ENCODE results near the gene SLC6A8. TPM values are rescaled to one million over a fixed set of nuclear protein-coding genes. Genes with fewer than 3 reads are reported as not detected.

SLC6A8 gene
- total RNA-seq, 1 experiment from 2014 or later: 9.5 TPM

DNA sequence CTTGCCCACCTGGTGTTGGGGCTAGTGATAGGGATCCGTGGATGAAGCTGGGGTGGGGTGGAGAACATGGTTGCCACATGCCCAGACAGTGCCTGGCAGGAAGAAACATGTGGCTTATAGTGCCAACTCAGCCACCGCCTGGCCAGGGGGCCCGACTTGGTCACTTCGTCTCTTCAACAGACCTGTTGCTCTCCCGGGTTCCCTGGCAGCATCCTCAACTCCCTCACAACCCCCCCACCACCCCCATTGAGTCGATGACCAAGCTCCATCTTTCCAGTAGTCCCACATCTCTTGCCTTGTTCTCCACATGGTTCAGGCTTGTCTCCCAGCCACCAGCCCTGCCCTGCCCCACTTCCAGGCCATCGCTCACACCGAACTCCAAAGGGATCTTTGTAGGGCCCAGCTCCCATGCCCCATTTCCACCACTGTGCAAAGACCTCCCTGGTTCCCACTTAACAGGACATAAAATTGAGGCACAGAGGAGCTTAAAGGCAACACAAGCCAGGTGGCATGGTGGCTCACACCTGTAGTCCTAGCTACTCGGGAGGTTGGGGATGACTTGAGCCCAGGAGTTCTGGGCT is 21.9 kb upstream of the SLC6A8 start:
- Histone ChIP-seq H3K27me3 (no peaks in the 10 kb centered on the region), H3K4me3 (no peak overlapping the region), H3K36me3 (no peaks in the 10 kb centered on the region), H3K27ac (no peak overlapping the region), H3K9me3 (replicated peaks) (no peaks in the 10 kb centered on the region), H3K4me1 (no peaks in the 10 kb centered on the region)
- DNase-seq: no peak

DNA sequence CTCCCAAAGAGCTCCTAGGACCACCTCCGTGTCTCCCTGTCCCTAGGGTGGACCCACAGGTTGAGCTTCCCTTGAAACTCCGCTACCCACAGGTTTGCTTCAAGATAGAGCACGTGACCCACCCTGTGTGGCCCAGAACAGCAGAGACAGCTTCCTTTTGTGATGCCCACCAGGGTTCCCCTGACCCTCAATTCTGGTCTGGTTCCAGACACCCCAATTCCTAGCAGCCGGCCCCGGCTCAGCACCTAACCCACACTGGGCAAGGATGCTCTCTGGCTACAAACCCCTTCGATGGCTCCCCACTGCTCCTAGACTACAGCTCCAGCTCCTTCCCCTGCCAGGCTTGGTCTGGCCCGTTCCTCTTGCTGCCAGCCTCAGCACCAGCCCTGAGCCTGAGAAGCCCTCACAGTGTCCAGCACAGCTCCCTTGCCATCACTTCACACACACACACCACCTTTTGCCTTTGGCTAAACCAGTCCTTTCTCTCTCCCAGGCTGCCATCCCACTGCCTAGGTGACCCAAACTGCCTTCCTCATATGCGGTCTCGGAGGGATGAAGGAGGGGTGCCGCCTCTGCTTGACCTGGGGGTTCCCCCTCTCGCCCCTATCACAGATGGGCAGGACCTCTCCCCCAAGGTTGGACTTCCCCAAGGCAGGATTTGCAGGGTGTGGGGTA is 20.3 kb upstream of the SLC6A8 start:
- no peaks in the 10 kb centered on the region for H3K27me3 ChIP-seq
- H3K36me3 ChIP-seq: no peaks in the 10 kb centered on the region
- no peaks in the 10 kb centered on the region for H3K4me1 ChIP-seq
- DNase-seq: no peak
- no peak overlapping the region for H3K27ac ChIP-seq
- no peak overlapping the region for H3K4me3 ChIP-seq
- no peaks in the 10 kb centered on the region for H3K9me3 ChIP-seq (replicated peaks)

DNA sequence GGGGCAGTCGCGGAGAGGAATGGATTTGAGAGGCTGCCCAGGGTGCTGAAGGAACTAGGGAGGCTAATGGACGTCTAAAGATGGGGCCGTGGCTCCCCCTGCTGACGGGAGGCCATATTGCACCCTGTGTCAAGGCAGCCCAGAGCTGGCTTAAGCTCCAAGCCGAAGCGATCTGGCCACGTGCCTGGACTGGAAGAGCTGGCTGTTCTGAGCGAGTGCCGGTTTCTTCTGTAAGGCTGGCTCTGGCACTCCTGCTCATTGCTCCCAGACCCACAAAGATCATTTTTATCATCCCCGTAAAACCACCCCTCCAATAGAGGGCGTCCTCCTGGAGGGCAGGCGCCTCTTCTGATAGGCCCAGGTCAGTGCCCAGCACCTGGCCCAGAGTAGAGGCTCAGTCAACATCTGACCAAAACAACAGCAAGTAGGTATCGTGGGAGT is 19.8 kb upstream of the SLC6A8 start:
- Histone ChIP-seq H3K4me1 (no peaks in the 10 kb centered on the region), H3K9me3 (replicated peaks) (no peaks in the 10 kb centered on the region), H3K4me3 (no peak overlapping the region), H3K36me3 (no peaks in the 10 kb centered on the region), H3K27ac (no peak overlapping the region), H3K27me3 (no peaks in the 10 kb centered on the region)
- peak; percentile 70 to 87 for DNase-seq

DNA sequence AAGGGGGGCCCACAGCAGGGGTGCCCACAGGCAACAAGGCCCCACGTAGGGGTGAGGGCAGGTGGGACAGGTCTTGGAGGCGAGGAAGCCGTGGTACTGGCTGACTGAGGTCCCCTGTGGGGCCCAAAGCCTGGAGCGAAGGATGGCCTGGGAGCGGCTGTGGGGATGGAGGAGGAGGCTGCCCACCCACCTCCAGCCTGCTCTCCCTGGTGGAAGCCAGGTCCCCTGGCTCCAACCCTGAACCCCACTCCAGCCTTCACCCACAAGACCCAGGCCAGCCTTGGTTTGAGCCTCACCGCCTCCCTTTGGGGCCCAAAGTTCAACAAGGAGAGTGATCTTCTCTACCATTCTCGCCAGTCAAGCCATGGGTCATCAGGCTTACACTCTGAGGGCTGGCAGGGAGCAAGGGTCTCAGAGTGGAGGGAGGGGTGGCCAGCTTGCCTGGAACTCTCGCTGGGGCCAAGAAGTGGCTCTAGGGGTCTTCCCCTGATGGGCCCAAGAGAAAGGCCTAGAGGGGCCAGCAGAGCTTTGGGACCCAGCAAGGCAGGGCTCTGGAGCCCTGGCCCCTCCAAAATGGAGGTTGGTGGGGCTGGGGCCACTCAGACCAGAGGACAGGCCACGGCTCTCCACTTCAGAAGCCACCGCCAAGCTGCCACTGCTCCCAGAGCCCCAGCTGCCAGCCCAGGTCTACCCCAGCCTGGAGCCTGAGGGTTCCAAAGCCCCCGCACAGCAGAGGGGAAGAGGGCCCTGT is 19.1 kb upstream of the SLC6A8 start:
- Histone ChIP-seq H3K27me3 (no peaks in the 10 kb centered on the region), H3K4me1 (no peaks in the 10 kb centered on the region), H3K36me3 (no peaks in the 10 kb centered on the region), H3K4me3 (no peak overlapping the region), H3K9me3 (replicated peaks) (no peaks in the 10 kb centered on the region), H3K27ac (no peak overlapping the region)
- no peak for DNase-seq

- DNase-seq: peak; percentile 33 to 58
- Histone ChIP-seq H3K27me3 (no peaks in the 10 kb centered on the region), H3K27ac (no peak overlapping the region), H3K4me1 (no peaks in the 10 kb centered on the region), H3K36me3 (no peaks in the 10 kb centered on the region), H3K4me3 (no peak overlapping the region), H3K9me3 (replicated peaks) (no peaks in the 10 kb centered on the region)
Measured at GRCh38 chrX:153669174-153669890, 18.4 kb upstream of the SLC6A8 start.

GRCh38 chrX:153669901-153670731 is 17.6 kb upstream of the SLC6A8 start:
- no peak overlapping the region for H3K4me3 ChIP-seq
- H3K27me3 ChIP-seq: no peaks in the 10 kb centered on the region
- H3K4me1 ChIP-seq: no peaks in the 10 kb centered on the region
- no peaks in the 10 kb centered on the region for H3K36me3 ChIP-seq
- no peak for DNase-seq
- H3K27ac ChIP-seq: no peak overlapping the region
- no peaks in the 10 kb centered on the region for H3K9me3 ChIP-seq (replicated peaks)

GRCh38 chrX:153670748-153671588 is 16.8 kb upstream of the SLC6A8 start:
- Histone ChIP-seq H3K4me1 (no peaks in the 10 kb centered on the region), H3K27me3 (no peaks in the 10 kb centered on the region), H3K36me3 (no peaks in the 10 kb centered on the region), H3K4me3 (no peak overlapping the region), H3K27ac (no peak overlapping the region), H3K9me3 (replicated peaks) (no peaks in the 10 kb centered on the region)
- no peak for DNase-seq

GRCh38 chrX:153671589-153672530 is 15.9 kb upstream of the SLC6A8 start:
- Histone ChIP-seq H3K36me3 (no peaks in the 10 kb centered on the region), H3K27me3 (no peaks in the 10 kb centered on the region), H3K4me3 (no peak overlapping the region), H3K9me3 (replicated peaks) (no peaks in the 10 kb centered on the region), H3K4me1 (no peaks in the 10 kb centered on the region), H3K27ac (no peak overlapping the region)
- DNase-seq: no peak

- H3K27me3 ChIP-seq: no peaks in the 10 kb centered on the region
- H3K36me3 ChIP-seq: no peaks in the 10 kb centered on the region
- no peak for DNase-seq
- no peaks in the 10 kb centered on the region for H3K4me1 ChIP-seq
- no peak overlapping the region for H3K4me3 ChIP-seq
- no peak overlapping the region for H3K27ac ChIP-seq
- no peaks in the 10 kb centered on the region for H3K9me3 ChIP-seq (replicated peaks)
Measured at GRCh38 chrX:153672531-153673427, 14.9 kb upstream of the SLC6A8 start.

- no peaks in the 10 kb centered on the region for H3K27me3 ChIP-seq
- no peaks in the 10 kb centered on the region for H3K9me3 ChIP-seq (replicated peaks)
Measured at GRCh38 chrX:153673428-153674218, 14.1 kb upstream of the SLC6A8 start, which contains the start of gene PNCK. PNCK (minus strand) TSS chrX:153673813; CDS start chrX:153673076, 737 bp downstream.

GRCh38 chrX:153674219-153674851 is 13.4 kb upstream of the SLC6A8 start:
- no peak for DNase-seq
- no peak overlapping the region for H3K4me3 ChIP-seq
- no peaks in the 10 kb centered on the region for H3K9me3 ChIP-seq (replicated peaks)
- no peaks in the 10 kb centered on the region for H3K27me3 ChIP-seq
- no peaks in the 10 kb centered on the region for H3K4me1 ChIP-seq
- H3K27ac ChIP-seq: no peak overlapping the region
- no peaks in the 10 kb centered on the region for H3K36me3 ChIP-seq

More at GRCh38 chrX:153673428-153674218, 14.1 kb upstream of the SLC6A8 start, which contains the start of gene PNCK:
- no peak for DNase-seq
- Histone ChIP-seq H3K27ac (no peak within 1 kb of the TSS), H3K4me1 (no peaks in the 10 kb centered on the region), H3K4me3 (no peak within 1 kb of the TSS), H3K36me3 (no peaks in the 10 kb centered on the region)
